ENCODE data around the gene FAM149B1.

FAM149B1 gene

DNA sequence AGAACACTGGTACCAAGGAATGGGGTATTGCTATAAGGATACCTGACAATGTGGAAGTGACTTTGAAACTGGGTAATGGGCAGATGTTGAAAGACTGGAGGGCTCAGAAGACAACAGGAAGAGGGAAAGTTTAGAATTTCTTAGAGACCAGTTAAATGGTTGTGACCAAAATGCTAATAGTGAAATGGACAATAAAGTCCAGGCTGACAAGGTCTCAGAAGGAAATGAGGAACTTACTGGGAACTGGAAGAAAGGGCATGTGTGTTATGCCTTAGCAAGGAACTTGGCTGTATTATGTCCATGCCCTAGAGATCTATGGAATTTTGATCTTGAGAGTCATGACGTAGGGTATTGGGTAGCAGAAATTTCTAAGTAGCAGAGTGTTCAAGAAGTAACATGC lies 38.0 kb downstream of the FAM149B1 start:
- H4K20me1 ChIP-seq (ENCODE audit: insufficient read depth, low read length, poor library complexity, severe bottlenecking): no peaks in the 10 kb centered on the region
- H3K9ac ChIP-seq (ENCODE audit: low read depth, low read length, poor library complexity, severe bottlenecking): no peak overlapping the region
- TF ChIP-seq, protein P1, sequence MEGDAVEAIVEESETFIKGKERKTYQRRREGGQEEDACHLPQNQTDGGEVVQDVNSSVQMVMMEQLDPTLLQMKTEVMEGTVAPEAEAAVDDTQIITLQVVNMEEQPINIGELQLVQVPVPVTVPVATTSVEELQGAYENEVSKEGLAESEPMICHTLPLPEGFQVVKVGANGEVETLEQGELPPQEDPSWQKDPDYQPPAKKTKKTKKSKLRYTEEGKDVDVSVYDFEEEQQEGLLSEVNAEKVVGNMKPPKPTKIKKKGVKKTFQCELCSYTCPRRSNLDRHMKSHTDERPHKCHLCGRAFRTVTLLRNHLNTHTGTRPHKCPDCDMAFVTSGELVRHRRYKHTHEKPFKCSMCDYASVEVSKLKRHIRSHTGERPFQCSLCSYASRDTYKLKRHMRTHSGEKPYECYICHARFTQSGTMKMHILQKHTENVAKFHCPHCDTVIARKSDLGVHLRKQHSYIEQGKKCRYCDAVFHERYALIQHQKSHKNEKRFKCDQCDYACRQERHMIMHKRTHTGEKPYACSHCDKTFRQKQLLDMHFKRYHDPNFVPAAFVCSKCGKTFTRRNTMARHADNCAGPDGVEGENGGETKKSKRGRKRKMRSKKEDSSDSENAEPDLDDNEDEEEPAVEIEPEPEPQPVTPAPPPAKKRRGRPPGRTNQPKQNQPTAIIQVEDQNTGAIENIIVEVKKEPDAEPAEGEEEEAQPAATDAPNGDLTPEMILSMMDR (conservative IDR thresholded peaks at IDR 0.05; ENCODE audit: low read length): no peak
- TF ChIP-seq EZH2phosphoT487 (IDR thresholded peaks at IDR 0.05; ENCODE audit: borderline replicate concordance): no peak
- no peaks in the 10 kb centered on the region for H3K27me3 ChIP-seq (ENCODE audit: insufficient read depth, low read length, poor library complexity, severe bottlenecking)
- H3K79me2 ChIP-seq (ENCODE audit: insufficient read depth, low read length): no peaks in the 10 kb centered on the region
- no peak overlapping the region for H3K4me2 ChIP-seq (ENCODE audit: low read depth, low read length, poor library complexity, severe bottlenecking)
- H3K9me2 ChIP-seq (replicated peaks; ENCODE audit: low read depth, low read length): no peaks in the 10 kb centered on the region
- H3K9me3 ChIP-seq (ENCODE audit: insufficient read depth, low read depth, low read length): no peaks in the 10 kb centered on the region
- H3K36me3 ChIP-seq (ENCODE audit: insufficient read depth, low read length): no peaks in the 10 kb centered on the region
- H2AFZ ChIP-seq (ENCODE audit: low read length): no peak overlapping the region
- H3K4me1 ChIP-seq (ENCODE audit: insufficient read depth, low read length, poor library complexity, severe bottlenecking): no peaks in the 10 kb centered on the region
- H3F3A ChIP-seq (ENCODE audit: low read depth): no peaks in the 10 kb centered on the region
- no peak overlapping the region for H3K4me3 ChIP-seq (ENCODE audit: low read length, poor library complexity, severe bottlenecking)

DNA sequence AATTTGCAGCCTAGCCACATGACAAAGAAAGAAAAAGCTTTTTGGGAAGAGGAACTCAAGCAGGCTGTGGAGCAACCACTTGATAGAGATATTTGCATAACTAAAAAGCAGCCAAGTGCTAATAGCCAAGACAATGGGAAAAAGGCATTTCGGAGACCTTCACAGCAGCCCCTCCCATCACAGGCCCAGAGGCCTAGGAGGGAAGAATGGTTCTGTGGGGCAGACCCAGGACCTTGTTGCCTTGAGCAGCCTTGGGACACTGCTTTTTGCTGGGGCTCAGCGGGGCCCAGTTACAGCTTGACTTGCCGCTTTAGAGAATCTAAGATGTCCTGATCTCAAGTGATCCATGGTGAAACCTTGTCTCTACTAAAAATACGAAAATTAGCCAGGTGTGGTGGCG lies 38.5 kb downstream of the FAM149B1 start:
- Histone ChIP-seq H3K9ac (ENCODE audit: low read depth, low read length, poor library complexity, severe bottlenecking) (no peak overlapping the region), H3K79me2 (ENCODE audit: insufficient read depth, low read length) (no peaks in the 10 kb centered on the region), H3K4me2 (ENCODE audit: low read depth, low read length, poor library complexity, severe bottlenecking) (no peak overlapping the region), H3K36me3 (ENCODE audit: insufficient read depth, low read length) (no peaks in the 10 kb centered on the region), H4K20me1 (ENCODE audit: insufficient read depth, low read length, poor library complexity, severe bottlenecking) (no peaks in the 10 kb centered on the region), H3K27me3 (ENCODE audit: insufficient read depth, low read length, poor library complexity, severe bottlenecking) (no peaks in the 10 kb centered on the region), H3K9me3 (ENCODE audit: insufficient read depth, low read depth, low read length) (no peaks in the 10 kb centered on the region), H3K4me3 (ENCODE audit: low read length, poor library complexity, severe bottlenecking) (no peak overlapping the region), H3F3A (ENCODE audit: low read depth) (no peaks in the 10 kb centered on the region), H2AFZ (ENCODE audit: low read length) (no peak overlapping the region), H3K9me2 (replicated peaks; ENCODE audit: low read depth, low read length) (no peaks in the 10 kb centered on the region), H3K4me1 (ENCODE audit: insufficient read depth, low read length, poor library complexity, severe bottlenecking) (no peaks in the 10 kb centered on the region)
- TF ChIP-seq, protein P1 (conservative IDR thresholded peaks at IDR 0.05; ENCODE audit: low read length): no peak
- no peak for TF ChIP-seq EZH2phosphoT487 (IDR thresholded peaks at IDR 0.05; ENCODE audit: borderline replicate concordance)

DNA sequence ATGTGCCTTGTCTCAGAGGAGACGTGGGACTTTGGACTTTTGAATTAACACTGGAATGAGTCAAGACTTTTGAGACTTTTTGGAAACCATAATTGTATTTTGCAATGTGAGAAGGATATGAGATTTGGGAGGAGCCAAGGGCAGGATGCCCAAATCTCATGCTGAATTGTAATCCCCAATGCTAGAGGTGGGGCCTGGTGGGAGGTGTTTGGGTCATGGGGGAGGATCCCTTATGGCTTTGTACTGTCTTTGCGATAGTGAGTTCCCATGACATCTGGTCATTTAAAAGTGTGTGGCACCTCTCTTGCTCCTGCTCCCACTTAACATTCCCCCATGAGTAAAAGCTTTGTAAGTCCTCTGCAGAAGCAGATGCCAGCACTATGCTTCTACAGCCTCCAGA lies 40.0 kb downstream of the FAM149B1 start:
- Histone ChIP-seq H3K4me2 (ENCODE audit: low read depth, low read length, poor library complexity, severe bottlenecking) (no peak overlapping the region), H3K9ac (ENCODE audit: low read depth, low read length, poor library complexity, severe bottlenecking) (no peak overlapping the region), H3F3A (ENCODE audit: low read depth) (no peaks in the 10 kb centered on the region), H3K4me3 (ENCODE audit: low read length, poor library complexity, severe bottlenecking) (no peak overlapping the region), H2AFZ (ENCODE audit: low read length) (no peak overlapping the region), H3K36me3 (ENCODE audit: insufficient read depth, low read length) (no peaks in the 10 kb centered on the region), H3K9me2 (replicated peaks; ENCODE audit: low read depth, low read length) (no peaks in the 10 kb centered on the region), H3K27me3 (ENCODE audit: insufficient read depth, low read length, poor library complexity, severe bottlenecking) (no peaks in the 10 kb centered on the region), H3K79me2 (ENCODE audit: insufficient read depth, low read length) (no peaks in the 10 kb centered on the region), H3K9me3 (ENCODE audit: insufficient read depth, low read depth, low read length) (no peaks in the 10 kb centered on the region), H4K20me1 (ENCODE audit: insufficient read depth, low read length, poor library complexity, severe bottlenecking) (no peaks in the 10 kb centered on the region), H3K4me1 (ENCODE audit: insufficient read depth, low read length, poor library complexity, severe bottlenecking) (no peaks in the 10 kb centered on the region)
- TF ChIP-seq, protein P1 (conservative IDR thresholded peaks at IDR 0.05; ENCODE audit: low read length): no peak
- TF ChIP-seq EZH2phosphoT487 (IDR thresholded peaks at IDR 0.05; ENCODE audit: borderline replicate concordance): no peak
